Measurements from ENCODE around the gene ZNF639. TPM values are rescaled to one million over a fixed set of nuclear protein-coding genes. Genes with fewer than 3 reads are reported as not detected.

The ZNF639 gene
- total and polyA plus RNA-seq, 9 of the 15 experiments (the other 6 are each of a cell fraction or from before 2014, with no cell fraction given), result 17.6 to 88.1 (median 53.7) TPM

DNA sequence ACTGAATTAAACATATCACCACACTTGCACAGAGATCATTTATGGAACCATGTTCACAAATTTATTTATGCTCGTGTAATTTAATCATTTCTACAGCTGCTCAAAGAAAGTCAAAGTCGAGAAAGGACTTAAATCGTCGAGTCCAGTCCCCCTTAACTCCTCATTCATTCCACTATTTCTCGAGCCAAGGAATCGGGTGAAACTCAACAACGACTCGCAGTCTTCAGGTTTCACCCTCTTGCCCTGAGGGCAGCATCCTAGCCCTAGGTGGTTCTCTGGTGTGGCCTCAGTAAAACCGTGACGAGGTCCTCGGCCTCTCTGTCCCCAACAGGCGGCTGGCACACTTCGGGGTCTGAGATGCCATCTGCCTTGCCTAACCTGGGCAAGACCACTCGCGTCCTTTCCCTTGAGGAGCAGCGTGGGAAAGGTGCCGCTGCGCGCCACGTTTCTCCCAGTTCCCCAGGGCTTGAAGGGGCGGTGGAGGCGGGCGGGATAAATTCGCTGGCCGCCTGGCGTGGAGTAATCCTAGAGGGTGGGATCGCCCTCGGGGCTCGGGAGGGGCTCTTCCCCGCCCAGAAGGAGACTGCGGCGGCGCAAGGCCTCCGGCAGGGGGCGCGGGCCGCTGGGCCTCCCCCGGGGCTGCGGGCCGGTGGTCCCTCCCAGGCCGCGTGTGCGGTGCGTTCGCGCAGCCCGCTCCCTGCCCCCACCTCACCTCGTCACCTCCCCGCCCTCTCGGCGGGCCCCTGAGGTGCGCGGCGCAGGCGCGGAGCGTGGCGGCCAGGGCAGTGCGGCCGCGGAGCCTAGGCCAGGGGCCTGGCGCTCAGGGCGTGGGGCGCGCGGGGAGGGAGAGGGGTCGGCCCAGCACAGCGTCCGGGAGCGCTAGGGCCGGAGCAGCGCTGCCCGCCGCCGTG is at the start of gene ZNF639 (continued):
- TF ChIP-seq, protein P1, sequence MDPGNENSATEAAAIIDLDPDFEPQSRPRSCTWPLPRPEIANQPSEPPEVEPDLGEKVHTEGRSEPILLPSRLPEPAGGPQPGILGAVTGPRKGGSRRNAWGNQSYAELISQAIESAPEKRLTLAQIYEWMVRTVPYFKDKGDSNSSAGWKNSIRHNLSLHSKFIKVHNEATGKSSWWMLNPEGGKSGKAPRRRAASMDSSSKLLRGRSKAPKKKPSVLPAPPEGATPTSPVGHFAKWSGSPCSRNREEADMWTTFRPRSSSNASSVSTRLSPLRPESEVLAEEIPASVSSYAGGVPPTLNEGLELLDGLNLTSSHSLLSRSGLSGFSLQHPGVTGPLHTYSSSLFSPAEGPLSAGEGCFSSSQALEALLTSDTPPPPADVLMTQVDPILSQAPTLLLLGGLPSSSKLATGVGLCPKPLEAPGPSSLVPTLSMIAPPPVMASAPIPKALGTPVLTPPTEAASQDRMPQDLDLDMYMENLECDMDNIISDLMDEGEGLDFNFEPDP (CRISPR knock-in tag; IDR thresholded peaks at IDR 0.05), result no peak
- TF ChIP-seq RAD21 (CRISPR knock-in tag; conservative IDR thresholded peaks at IDR 0.05 in 1 of 2, IDR thresholded peaks at IDR 0.05 in 1 of 2), result peak; percentile 48 to 63
- TF ChIP-seq, protein P2, sequence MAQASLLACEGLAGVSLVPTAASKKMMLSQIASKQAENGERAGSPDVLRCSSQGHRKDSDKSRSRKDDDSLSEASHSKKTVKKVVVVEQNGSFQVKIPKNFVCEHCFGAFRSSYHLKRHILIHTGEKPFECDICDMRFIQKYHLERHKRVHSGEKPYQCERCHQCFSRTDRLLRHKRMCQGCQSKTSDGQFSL (CRISPR knock-in tag; IDR thresholded peaks at IDR 0.05), result peak; percentile 77; the same call in 1 of the 2 replicates
- TF ChIP-seq, protein P2 (tag; IDR thresholded peaks at IDR 0.05), result no peak
- TF ChIP-seq, protein P3, sequence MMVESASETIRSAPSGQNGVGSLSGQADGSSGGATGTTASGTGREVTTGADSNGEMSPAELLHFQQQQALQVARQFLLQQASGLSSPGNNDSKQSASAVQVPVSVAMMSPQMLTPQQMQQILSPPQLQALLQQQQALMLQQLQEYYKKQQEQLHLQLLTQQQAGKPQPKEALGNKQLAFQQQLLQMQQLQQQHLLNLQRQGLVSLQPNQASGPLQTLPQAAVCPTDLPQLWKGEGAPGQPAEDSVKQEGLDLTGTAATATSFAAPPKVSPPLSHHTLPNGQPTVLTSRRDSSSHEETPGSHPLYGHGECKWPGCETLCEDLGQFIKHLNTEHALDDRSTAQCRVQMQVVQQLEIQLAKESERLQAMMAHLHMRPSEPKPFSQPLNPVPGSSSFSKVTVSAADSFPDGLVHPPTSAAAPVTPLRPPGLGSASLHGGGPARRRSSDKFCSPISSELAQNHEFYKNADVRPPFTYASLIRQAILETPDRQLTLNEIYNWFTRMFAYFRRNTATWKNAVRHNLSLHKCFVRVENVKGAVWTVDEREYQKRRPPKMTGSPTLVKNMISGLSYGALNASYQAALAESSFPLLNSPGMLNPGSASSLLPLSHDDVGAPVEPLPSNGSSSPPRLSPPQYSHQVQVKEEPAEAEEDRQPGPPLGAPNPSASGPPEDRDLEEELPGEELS (CRISPR knock-in tag; IDR thresholded peaks at IDR 0.05; ENCODE audit: borderline replicate concordance), result peak; percentile 98
- TF ChIP-seq, protein P4, sequence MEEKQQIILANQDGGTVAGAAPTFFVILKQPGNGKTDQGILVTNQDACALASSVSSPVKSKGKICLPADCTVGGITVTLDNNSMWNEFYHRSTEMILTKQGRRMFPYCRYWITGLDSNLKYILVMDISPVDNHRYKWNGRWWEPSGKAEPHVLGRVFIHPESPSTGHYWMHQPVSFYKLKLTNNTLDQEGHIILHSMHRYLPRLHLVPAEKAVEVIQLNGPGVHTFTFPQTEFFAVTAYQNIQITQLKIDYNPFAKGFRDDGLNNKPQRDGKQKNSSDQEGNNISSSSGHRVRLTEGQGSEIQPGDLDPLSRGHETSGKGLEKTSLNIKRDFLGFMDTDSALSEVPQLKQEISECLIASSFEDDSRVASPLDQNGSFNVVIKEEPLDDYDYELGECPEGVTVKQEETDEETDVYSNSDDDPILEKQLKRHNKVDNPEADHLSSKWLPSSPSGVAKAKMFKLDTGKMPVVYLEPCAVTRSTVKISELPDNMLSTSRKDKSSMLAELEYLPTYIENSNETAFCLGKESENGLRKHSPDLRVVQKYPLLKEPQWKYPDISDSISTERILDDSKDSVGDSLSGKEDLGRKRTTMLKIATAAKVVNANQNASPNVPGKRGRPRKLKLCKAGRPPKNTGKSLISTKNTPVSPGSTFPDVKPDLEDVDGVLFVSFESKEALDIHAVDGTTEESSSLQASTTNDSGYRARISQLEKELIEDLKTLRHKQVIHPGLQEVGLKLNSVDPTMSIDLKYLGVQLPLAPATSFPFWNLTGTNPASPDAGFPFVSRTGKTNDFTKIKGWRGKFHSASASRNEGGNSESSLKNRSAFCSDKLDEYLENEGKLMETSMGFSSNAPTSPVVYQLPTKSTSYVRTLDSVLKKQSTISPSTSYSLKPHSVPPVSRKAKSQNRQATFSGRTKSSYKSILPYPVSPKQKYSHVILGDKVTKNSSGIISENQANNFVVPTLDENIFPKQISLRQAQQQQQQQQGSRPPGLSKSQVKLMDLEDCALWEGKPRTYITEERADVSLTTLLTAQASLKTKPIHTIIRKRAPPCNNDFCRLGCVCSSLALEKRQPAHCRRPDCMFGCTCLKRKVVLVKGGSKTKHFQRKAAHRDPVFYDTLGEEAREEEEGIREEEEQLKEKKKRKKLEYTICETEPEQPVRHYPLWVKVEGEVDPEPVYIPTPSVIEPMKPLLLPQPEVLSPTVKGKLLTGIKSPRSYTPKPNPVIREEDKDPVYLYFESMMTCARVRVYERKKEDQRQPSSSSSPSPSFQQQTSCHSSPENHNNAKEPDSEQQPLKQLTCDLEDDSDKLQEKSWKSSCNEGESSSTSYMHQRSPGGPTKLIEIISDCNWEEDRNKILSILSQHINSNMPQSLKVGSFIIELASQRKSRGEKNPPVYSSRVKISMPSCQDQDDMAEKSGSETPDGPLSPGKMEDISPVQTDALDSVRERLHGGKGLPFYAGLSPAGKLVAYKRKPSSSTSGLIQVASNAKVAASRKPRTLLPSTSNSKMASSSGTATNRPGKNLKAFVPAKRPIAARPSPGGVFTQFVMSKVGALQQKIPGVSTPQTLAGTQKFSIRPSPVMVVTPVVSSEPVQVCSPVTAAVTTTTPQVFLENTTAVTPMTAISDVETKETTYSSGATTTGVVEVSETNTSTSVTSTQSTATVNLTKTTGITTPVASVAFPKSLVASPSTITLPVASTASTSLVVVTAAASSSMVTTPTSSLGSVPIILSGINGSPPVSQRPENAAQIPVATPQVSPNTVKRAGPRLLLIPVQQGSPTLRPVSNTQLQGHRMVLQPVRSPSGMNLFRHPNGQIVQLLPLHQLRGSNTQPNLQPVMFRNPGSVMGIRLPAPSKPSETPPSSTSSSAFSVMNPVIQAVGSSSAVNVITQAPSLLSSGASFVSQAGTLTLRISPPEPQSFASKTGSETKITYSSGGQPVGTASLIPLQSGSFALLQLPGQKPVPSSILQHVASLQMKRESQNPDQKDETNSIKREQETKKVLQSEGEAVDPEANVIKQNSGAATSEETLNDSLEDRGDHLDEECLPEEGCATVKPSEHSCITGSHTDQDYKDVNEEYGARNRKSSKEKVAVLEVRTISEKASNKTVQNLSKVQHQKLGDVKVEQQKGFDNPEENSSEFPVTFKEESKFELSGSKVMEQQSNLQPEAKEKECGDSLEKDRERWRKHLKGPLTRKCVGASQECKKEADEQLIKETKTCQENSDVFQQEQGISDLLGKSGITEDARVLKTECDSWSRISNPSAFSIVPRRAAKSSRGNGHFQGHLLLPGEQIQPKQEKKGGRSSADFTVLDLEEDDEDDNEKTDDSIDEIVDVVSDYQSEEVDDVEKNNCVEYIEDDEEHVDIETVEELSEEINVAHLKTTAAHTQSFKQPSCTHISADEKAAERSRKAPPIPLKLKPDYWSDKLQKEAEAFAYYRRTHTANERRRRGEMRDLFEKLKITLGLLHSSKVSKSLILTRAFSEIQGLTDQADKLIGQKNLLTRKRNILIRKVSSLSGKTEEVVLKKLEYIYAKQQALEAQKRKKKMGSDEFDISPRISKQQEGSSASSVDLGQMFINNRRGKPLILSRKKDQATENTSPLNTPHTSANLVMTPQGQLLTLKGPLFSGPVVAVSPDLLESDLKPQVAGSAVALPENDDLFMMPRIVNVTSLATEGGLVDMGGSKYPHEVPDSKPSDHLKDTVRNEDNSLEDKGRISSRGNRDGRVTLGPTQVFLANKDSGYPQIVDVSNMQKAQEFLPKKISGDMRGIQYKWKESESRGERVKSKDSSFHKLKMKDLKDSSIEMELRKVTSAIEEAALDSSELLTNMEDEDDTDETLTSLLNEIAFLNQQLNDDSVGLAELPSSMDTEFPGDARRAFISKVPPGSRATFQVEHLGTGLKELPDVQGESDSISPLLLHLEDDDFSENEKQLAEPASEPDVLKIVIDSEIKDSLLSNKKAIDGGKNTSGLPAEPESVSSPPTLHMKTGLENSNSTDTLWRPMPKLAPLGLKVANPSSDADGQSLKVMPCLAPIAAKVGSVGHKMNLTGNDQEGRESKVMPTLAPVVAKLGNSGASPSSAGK (IDR thresholded peaks at IDR 0.05), result peak; percentile 70

Measured in K562 (cell line).